Mucosa of descending colon (tissue), 3 donors: ENCODE measurements around the gene GH1. TPM values are rescaled to one million over a fixed set of nuclear protein-coding genes. Genes with fewer than 3 reads are reported as not detected.
A peak's percentile ranks its signal among the peaks of the same experiment; 100 is the strongest.
"Not testable (repeated sequence)": the region's sequence is repeated elsewhere in the genome, so short reads cannot be mapped to it uniquely, and the experiment has no call there.

Source experiments
- ATAC-seq: fragments of 200-7000 bp; cut with Tn5 transposase; one replicate; pipeline ENCODE4 v1.9.1; 2020; ENCODE audit warnings: mild to moderate bottlenecking, moderate library complexity
- DNase-seq, 3 donors: peaks; one replicate each; pipeline ENCODE4 v3.0.0-alpha.2; 2020
- H3K36me3 ChIP-seq: fragments of 200-600 bp; one replicate; pipeline ENCODE4 v1.8.0; 2021; ENCODE audit warnings: low read depth, mild to moderate bottlenecking
- H3K4me1 ChIP-seq: fragments of 200-600 bp; one replicate; pipeline ENCODE4 v1.8.0; 2021; ENCODE audit warnings: low read depth, mild to moderate bottlenecking
- H3K4me3 ChIP-seq: fragments of 200-600 bp; one replicate; pipeline ENCODE4 v1.8.0; 2021; ENCODE audit warnings: mild to moderate bottlenecking
- H3K9me3 ChIP-seq: fragments of 200-600 bp; one replicate; pipeline ENCODE4 v1.8.0; 2021; ENCODE audit warnings: mild to moderate bottlenecking
- CTCF ChIP-seq: fragments of 200-600 bp; IDR thresholded peaks from one replicate; pipeline ENCODE4 v1.8.0; 2022; ENCODE audit warnings: antibody characterized with exemption, mild to moderate bottlenecking
- intact Hi-C, 2 donors: fragments of 100-400 bp; cut with DNase I in 1 of 2; cut with micrococcal nuclease in 1 of 2; formaldehyde crosslinking; loops; one replicate each; pipeline versions ENCODE4 v1.11.0 to v1.11.1; 2022; cut with DNase I, micrococcal nuclease
- total RNA-seq, 3 donors: library from RNA; stranded (reverse); fragmentation: NEBNext Ultra II Directional in 2 of 3; extraction: Animal tissue kit (Norgen Biotek cat#: 25700) in 2 of 3; gene quantifications; one replicate each; pipeline versions ENCODE4 v1.2.1 to v1.2.4, GENCODE V29; 2021 to 2023
- donor health status: DM: no; HTN: no; CAD: no; lungs with moderate emphysema.
- donor health status: DM: no; HTN: no; CAD: no.
- donor health status: DM: no; HTN: yes; CAD: no.

Gene GH1
- total RNA-seq, 3 donors from 2014 or later, result not detected

GRCh38 chr17:63914471-63914870, 4.2 kb downstream of the GH1 start:
- intact Hi-C loops, result loop anchor here in 1 of 2 donors (10.0 kb wide), 1 partner anchor 220 kb away; the partner anchor contains the start of gene ERN1

GRCh38 chr17:63911657-63912100, 7.0 kb downstream of the GH1 start:
- no peaks in the 10 kb centered on the region for H3K36me3 ChIP-seq
- H3K4me3 ChIP-seq, result no peak overlapping the region
- no peaks in the 10 kb centered on the region for H3K4me1 ChIP-seq
- intact Hi-C loops, result loop anchor here in 1 of 2 donors (10.0 kb wide), 1 partner anchor 223 kb away; the partner anchor contains the start of gene ERN1
- ATAC-seq (peak; percentile 68), DNase-seq (peak in 2 of 3 donors; percentile 18 to 63)
- no peaks in the 10 kb centered on the region for H3K9me3 ChIP-seq
- peak; percentile 76 for TF ChIP-seq CTCF

More at GRCh38 chr17:63914471-63914870, 4.2 kb downstream of the GH1 start:
- no peaks in the 10 kb centered on the region for H3K4me1 ChIP-seq
- ATAC-seq (no peak), DNase-seq (peak in 1 of 3 donors; percentile 22)
- no peaks in the 10 kb centered on the region for H3K9me3 ChIP-seq
- no peak overlapping the region for H3K4me3 ChIP-seq
- no peaks in the 10 kb centered on the region for H3K36me3 ChIP-seq
- no peak for TF ChIP-seq CTCF

GRCh38 chr17:63911041-63911635, 7.5 kb downstream of the GH1 start, which contains the start of gene CSHL1:
CSHL1 (minus strand) TSS chr17:63911258; CDS start chr17:63911196, 62 bp downstream.
- H3K4me1 ChIP-seq, result no peaks in the 10 kb centered on the region
- no peak for TF ChIP-seq CTCF
- H3K9me3 ChIP-seq, result no peaks in the 10 kb centered on the region
- no peaks in the 10 kb centered on the region for H3K36me3 ChIP-seq
- intact Hi-C loops, result loop anchor here in 1 of 2 donors (10.0 kb wide), 1 partner anchor 224 kb away; the partner anchor contains the start of gene ERN1
- DNase-seq (peak in 1 of 3 donors; percentile 31), ATAC-seq (no peak)
- no peak within 1 kb of the TSS for H3K4me3 ChIP-seq

GRCh38 chr17:63910096-63910495, 8.5 kb downstream of the GH1 start:
- DNase-seq, result peak in 1 of 3 donors; percentile 19
- ATAC-seq, result no peak
- TF ChIP-seq CTCF, result no peak
- Histone ChIP-seq H3K9me3 (no peaks in the 10 kb centered on the region), H3K4me3 (no peak overlapping the region), H3K36me3 (no peaks in the 10 kb centered on the region), H3K4me1 (no peaks in the 10 kb centered on the region)
- intact Hi-C loops, result loop anchor here in 1 of 2 donors (10.0 kb wide), 1 partner anchor 225 kb away; the partner anchor contains the start of gene ERN1

- peak in 1 of 3 donors; percentile 15 for DNase-seq
These were observed 9.1 kb downstream of the GH1 start for GRCh38 chr17:63909586-63909985.

GRCh38 chr17:63907161-63907778, 11.4 kb downstream of the GH1 start:
- not testable (repeated sequence) for ATAC-seq
- DNase-seq, result peak in 1 of 3 donors; percentile 3

More at GRCh38 chr17:63909586-63909985, 9.1 kb downstream of the GH1 start:
- H3K9me3 ChIP-seq, intact Hi-C loops, H3K4me1 ChIP-seq, ATAC-seq, H3K4me3 ChIP-seq, H3K36me3 ChIP-seq: not testable (repeated sequence)

GRCh38 chr17:63904796-63905195, 13.8 kb downstream of the GH1 start:
- H3K36me3 ChIP-seq, intact Hi-C loops, ATAC-seq, H3K4me1 ChIP-seq, H3K9me3 ChIP-seq, H3K4me3 ChIP-seq: not testable (repeated sequence)
- peak in 1 of 3 donors; percentile 6 for DNase-seq

More at GRCh38 chr17:63907161-63907778, 11.4 kb downstream of the GH1 start:
- intact Hi-C loops, H3K36me3 ChIP-seq, H3K4me1 ChIP-seq, H3K9me3 ChIP-seq, H3K4me3 ChIP-seq: not testable (repeated sequence)

- H3K9me3 ChIP-seq, H3K4me1 ChIP-seq, H3K36me3 ChIP-seq, intact Hi-C loops, H3K4me3 ChIP-seq: not testable (repeated sequence)
- ATAC-seq, result peak; percentile 54
- peak in 2 of 3 donors; percentile 5 to 58 for DNase-seq
These were observed 14.8 kb downstream of the GH1 start for GRCh38 chr17:63903787-63904201.

GRCh38 chr17:63901971-63902370, 16.7 kb downstream of the GH1 start:
- H3K36me3 ChIP-seq, ATAC-seq, H3K4me3 ChIP-seq, H3K4me1 ChIP-seq, DNase-seq, intact Hi-C loops, H3K9me3 ChIP-seq: not testable (repeated sequence)
